Kasumi-1 (cell line): Measurements from ENCODE around the gene MLPH.

Experiments
- DNase-seq, 2 experiments: peaks; one replicate each; lab custom pipeline; 2025; lab: John Stamatoyannopoulos, UW

MLPH gene

DNA sequence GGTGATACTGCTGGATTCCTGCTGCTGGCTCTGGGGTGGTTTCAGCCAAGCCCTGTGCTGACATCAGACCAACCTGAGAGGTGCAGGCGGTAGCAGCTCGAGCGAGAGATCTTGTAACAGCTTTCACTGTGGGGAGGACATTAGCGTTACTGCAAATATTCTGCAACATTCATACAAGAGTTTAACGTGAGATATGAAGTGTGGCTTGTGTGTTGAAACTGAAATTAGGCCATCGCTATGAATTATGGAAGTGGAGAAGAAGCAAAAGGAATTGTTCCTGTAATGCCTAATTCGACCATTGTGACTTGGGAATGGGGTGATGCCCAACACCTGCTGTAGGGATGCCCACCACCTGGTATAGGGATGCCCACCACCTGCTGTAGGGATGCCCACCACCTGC is 6.5 kb upstream of the MLPH start:
- DNase-seq, result no peak

DNA sequence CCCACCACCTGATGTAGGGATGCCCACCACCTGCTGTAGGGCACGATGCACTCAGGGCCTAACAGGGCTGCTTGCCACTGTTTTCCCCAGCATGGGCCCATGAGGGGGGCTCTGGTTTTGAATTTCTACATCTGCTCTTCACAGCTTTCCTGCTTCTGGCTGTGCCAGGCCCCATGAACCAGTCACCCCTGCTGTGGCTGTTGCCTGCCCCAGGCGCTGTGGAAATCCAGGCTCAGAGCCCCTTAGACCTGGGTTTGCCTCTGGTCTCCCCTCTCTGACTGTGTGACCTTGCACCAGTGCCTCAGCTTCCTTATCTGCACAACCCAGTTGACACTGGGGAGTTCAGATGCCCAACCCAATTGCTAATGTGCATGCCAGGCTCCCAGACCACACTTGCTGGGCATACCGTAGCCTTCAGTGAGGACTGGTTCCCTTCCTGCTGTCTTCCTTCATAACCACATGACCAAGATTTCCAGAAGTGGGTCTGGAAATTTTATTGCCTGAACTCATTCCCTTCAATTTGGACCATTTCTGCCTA is 6.0 kb upstream of the MLPH start:
- no peak for DNase-seq

DNA sequence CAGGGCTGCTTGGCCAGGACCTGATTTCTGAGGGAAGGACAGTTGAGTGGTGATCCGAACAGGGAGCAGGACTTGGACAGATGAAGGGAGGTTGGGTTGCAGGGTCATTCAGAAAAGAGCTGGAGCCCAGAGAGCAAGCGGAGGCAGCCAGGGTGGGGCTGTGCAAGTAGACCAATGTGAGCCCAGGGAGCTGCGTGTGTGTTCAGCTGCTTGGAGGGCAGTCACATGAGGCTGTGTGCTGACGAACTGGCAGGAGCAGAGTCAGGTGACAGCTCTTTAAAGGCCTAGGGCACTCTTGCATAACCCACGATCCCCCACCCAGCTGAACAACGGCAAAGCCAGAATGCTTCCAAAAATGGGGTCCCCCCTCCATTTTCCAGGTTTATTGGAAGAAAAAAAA is 4.6 kb upstream of the MLPH start:
- no peak for DNase-seq

DNA sequence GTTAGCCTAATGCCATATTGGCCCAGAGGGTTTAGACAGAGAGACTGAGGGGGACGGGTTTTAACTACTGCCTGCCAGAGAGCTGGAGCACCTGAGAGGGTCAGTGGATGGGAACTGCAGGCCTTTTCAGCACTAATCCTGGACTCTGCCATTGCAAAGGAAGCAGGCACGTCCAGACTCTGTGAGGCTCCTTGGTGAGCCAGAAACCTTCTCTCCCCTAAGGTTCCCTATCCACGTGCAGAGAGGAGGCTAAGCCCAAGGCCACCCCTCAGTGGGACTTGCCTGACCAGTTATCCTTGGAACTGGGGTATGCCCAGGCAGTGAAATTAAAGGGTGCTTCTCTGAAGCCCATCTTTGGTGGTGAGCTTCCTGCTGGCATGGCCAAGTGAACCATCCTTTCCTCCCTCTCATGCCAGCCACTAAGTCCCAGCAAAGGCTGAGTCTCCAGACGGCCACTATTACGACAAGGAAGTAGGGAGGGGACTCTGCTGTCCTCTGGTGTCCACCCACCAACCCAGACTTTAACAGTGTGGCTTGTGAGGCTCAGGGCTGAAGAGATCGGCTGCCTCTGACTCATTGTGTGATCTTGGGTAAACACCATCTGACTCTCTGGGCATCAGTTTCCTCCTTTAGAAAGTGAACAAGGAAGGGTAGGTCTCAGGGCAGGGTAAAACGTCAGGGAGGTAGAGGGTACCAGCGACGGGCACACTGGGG is 3.9 kb upstream of the MLPH start:
- DNase-seq, result no peak

DNA sequence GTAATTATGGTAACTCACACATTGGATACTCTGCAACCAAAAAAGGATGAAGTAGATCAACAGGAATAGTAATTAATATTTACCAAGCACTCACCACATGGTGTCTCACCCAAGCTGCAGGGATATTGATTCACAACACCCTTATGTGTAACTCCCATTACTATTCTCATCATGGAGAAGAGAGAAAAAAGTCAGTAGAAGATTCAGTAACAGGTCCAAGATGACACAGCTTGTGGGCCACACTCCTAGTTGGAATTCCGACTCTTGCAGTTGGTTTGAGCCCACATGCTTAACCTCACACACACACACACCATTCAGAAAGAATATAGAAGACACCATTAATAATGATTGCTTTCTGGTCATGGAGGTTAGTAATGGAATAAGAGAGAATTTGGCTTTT is 1.7 kb upstream of the MLPH start:
- DNase-seq, result no peak

DNA sequence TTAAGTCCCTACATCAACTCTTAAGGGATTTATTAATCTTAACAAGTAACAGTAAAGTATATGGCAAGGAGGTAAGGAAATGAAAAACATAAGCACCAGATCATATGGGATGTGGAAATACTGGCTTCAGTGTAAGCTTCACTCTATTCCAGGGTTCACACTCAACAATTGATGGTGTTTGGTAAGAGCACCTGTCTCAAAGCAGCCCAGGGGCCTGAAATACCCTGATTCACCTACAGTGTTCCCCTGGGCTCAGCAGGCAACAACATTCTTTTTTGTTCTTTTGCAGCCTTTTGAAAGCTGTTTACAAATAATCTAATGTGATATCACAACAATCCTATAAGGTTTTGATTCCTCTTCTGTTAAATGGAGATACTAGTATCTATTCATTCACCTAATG is 1.2 kb upstream of the MLPH start:
- no peak for DNase-seq

DNA sequence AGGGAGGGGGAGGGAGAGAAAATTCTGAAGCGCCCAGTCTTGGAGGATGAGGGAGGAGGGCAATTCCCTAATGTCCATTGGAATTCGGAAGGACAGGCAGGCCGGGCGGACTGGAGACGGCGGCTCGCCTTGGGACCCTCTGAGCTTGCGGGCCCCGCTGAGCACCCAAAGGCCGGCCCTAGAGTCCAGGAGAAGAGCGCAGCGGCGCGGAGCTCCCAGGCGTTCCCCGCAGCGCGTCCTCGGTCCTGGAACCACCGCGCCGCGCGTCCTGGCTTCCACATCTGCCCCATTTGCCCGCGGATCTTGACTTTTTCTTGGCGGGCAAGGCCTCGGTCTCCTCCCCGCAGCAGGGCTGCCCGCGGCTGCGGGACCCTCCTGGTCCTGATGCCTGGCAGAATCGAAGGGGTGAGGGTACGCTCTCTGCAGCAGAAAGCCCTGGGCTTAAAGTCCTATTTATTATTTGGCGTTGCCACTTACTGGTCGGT is 675 bp upstream of the MLPH start:
- DNase-seq, result no peak

DNA sequence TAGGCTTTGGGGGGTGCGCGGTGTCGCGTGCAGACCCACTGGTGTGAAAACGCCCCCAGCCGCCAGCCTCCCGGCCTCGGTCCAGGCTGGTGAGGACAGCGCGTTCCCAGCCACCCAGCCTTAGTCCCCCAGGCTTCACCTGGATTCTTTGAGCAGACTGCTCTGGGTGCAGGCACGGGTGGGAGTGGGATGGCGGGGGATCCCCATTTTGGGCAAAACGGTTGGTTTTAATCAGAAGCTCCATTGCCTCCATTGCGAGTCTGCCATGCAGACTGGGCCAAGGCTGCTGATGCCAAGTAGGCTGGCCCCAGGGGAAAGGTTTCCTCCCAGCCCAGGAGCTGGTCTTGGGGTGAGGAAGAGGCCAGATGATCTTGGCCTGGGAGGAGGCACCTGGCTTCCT is 445 bp downstream of the MLPH start:
- no peak for DNase-seq

DNA sequence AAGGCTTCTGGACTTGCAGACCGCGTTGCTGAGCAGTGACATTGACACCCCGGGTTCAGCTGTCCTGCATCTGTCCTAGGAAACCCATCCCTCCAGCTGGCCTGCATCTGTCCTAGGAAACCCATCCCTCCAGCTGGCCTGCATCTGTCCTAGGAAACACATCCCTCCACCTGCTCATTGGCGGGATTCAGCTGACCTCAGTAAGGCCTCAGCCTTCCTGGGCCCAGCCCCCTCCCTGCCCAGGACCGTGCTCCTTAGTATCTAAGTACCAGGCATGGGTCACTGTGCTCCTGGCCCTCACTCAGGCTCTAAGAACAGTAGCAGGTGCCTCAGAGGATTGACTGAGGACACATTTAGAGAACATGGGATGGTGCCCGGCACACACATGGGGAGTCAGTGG is 1.2 kb downstream of the MLPH start:
- DNase-seq, result no peak

DNA sequence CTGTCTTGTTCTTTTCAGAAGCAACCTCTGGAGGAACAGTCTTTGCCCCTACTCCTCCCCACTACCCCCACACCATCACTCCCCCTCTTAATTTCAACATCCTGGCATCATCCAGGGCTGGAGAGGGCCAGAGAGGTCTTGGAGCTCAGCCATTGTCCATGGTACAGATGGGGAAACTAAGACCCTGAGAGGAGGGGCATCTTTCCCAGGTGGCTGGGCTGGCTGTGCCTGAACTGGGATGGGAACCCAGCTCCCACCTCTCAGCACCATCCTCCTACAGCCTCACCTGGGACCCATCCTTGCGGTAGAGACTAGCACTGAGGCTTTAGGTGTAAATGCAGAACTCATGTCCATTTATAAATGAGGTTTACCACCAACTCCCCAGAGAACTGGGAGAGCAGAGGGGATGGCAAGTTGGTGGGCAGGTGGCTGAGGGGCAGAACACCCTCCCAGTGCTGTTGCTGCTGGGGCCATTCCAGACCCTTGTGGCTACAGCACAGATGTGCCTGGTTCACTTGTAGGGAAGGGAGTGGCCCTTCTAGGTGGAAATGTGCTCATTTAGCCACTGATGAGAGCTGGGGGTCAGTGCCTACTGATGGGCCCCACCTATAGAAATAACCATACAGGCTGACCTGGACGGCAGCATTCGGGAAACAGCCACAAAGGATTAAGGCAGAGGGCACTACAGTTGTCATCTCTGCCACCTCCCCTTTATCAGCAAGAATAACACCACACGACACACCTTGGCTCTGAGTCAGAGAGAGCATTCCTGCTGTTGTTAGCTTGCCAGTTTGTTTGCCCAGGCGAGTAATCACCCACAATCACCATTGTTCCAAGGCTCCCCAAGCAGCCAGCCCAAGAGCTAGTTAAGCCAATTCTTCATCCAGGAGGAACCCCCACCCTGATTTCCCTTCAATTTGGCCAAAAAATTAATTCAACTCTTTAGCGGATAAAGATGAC is 2.1 kb downstream of the MLPH start:
- no peak for DNase-seq

DNA sequence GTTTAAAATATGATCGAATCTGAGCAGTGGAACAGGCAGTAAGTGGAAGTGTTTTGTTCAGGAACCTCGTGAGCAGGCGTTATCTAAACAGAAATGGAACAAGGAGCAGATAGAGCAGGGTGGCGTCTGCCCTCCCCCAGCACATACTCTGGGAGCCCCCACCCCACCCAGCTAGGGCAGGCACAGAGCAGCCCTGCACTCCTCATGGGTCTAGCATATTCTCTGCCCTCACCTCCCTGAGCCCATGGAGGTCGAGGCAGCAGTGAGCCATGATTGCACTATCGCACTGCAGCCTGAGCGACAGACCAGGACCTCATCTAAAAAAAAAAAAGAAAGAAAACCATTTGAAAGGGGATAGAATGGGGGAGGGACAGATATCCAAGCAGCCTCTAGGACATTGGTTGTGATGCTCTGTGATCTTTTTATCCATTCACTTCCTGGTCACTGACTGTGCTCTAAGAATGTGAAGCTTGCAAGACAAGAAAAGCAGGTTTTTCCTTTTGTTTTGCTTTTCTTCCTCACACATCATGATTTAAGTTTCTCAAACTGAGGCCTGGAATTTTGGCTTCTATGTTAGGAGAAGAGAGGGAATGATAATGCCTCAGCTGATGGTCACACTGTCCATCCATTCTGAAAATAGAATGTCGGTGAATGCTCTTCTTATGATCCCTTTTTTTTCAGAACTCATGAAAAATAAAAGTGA is 3.1 kb downstream of the MLPH start:
- DNase-seq, result no peak

DNA sequence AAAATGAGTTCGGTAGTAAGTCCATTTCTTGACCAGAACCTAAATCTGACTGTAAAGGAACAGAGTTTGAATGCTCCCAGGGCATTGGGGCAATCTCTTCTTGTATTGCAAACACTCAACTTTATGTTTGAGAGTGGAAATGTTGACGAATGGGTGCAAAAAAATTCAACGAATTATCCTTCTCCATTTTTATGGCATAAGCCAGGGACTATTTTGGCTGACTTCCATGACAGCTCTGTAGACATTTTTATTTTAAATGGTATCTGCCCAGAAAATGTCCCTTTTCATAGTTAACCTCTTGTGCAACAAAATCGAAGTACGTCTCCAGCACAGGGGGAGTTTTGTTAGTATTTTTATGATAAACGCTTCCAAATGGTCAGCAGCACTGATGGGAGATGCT is 3.7 kb downstream of the MLPH start:
- no peak for DNase-seq

DNA sequence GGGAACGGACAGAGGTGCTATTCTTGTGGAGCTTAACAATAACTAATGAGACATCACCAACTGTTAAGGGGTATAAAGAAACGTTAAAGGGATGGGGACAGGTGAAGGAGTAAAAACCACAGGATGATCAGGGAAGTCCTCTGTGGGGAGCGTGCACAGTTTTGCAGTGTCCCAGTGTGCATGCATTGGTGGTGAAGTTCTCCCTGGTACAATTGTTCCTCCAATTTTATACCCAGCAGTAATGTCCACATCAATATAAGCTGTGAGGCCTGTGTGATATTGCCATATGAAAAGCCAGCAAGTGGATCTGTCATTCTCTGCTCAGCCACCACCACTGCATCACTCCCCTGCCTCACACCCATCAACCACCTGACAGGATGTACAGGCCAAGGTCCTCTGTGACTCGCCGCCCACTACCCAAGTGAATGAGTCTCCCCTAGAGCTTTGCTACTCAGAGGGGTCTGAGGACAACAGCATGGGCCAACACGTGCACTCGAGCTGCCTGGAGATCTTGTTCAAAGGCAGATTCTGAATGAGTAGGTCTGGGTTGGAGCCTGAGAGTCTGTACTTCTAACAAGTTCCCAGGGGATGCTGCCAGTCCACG is 4.6 kb downstream of the MLPH start:
- no peak for DNase-seq

DNA sequence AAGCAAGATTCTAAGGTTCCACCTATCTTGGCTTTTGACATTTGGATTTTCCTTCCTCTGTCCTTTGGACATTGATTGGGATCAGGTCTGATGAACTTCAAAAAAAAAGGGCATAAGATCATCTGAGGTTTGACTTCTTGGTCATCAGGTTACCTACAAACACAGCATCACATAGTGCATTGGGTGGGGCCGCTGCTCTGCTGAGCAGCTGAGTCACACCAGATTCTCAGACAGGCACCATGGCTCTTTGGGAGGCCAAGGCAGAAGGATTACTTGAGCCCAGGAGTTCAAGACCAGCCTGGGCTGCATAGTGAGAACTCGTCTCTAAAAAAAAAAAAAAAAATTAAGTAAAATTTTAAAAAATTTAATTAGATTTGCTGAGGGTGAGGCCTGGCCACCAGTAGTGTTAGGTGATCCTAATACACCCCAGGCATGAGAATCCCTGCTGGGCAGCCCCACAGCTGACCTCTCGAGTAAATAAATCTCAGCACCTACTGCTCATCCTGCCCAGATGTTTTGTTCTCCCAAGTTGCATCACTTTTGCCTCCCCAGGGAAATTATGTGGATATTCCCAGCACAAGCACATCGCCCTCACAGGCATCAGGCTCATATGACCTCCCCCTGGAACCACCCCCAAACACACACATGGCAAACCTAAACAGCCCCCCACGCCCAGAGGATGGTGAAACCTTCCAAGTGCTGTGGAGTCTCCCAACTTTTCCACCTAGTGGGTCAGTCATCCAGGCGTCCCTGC is 5.3 kb downstream of the MLPH start:
- no peak for DNase-seq

DNA sequence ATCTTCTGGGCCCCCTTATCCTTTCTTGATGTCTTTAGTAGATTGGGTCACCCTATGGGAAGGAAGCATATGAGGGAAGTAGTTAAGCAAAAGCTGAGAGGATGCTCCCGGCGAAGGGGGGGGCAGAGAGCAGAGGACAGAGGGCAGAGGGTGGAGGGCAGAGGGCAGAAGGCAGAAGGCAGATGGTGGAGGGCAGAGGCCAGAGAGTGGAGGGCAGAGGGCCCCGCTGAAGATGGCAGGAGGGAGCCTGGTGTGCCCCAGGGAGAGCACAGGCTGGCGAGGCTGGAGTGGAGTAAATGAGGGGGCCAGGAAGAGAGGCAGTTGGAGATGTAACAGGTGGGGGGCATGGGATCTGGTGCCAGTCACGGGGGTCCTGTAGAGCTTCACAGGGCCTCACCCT is 7.0 kb downstream of the MLPH start:
- DNase-seq, result no peak

DNA sequence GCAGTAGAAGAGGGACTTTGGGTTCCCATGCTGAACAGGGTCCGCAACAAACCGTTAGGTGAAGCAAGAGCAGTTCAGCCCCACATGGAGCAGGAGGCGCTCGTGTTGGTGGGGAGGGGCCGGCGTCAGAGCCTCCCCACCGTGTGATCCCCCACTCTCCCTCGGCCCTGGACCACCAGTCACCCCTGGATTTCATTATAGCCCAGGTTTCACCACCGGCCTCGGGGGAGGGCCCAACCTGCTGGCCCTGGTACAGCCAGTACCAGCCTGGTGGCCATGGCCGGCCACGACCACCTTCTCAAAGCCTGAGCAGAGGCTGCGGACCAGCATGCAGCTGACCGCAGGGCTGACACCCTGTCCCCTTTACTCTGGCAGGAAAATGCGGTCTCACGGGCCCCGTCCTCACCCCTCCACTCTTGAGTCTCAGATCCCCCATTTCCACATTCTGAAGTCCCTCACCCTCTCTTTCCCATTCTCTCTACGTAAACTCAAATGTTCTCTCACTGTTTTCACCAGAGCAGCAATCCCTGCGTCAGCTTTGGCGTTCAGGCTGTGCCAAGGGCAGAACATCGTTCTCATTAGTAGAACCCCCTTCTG is 8.6 kb downstream of the MLPH start:
- DNase-seq, result no peak

DNA sequence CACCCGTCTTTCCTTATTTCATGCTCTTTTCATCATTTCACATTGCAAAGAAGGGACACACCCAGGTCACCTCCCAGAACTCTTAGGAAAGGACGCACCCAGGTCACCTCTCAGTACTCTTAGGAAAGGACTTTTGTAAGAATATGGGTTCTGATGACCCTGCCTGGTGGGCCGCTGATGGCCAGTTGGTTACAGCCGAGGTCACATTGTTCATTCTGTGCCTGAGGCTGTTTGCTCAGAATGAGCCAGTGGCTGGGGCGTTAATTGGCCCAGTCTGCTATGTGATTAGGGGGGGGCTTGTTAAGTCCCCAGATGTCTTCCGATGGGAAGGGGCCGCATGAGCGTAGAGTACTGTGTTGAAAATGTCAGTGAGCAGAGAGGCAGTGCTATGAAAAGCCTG is 9.4 kb downstream of the MLPH start:
- no peak for DNase-seq

DNA sequence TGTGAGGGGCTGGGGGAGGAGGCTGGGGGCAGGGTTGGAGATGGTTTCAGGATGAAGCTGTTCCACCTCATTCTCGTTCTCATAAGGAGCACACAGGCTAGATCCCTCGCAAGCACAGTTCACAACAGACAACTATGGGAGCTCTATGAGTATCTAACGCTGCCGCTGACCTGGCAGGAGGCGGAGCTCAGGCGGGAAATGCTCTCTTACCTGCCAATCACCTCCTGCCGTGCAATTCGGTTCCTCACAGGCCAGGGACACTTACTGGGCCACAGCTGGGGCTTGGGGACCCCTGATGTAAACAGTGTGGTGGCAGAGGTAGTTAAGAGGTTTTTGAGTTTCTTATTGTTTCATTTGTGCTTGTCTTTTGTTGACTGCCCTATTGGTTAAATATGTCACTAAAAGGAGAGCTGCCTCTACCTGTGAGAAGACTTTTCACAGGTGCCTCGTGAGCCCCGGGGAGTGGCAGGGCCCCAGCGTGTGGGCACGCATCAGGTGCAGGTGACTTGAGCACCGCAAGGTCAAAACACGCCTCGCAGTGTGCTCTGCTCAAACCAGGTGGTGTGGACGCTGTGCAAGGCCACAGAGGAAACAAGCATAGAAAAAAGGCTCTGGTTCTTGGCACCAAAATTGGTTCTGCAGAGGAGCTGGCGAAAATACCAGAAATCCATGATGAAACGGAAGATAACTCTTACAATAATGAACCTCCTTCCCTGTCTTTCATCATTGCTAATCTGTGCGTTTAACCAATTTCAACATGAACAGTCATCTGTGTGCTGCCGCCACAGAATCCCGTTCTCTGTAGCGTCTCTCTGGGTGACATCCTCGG is 10.2 kb downstream of the MLPH start:
- DNase-seq, result no peak

DNA sequence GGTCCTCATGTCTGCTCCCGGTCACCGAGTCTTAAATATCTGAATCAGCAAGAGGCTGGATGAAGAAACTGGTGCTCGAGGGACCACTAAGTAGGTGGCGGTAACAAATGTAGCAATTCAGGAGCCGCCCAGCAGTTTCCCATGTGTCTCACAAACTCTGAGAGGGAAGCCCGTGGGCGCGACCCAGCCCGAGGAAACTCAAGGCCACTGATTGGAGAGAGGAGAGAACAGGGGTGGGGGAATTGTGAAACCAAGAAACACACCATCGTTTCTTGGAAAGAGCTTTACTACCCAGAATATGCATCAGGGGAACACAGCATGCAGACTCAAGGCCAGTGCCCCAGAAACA is 10.8 kb downstream of the MLPH start:
- no peak for DNase-seq

DNA sequence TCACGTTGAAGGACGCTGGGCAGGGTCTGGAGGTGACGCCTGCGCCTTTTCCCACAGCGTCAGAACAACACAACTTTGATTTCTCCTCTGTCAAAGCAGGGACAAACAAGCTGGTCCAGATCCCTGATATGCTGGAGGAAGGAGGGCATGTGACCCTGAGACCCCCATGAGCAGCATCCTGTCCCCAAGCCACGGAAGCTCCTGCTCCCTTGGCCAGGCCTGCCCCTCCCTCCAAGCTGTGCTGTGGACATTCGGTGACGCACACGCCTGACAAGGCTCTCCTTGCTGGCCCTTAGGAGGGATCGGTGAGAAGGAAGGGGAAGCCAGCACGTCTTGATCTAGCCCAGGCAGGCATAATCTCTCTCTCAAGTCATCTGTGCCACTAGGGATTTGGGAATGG is 11.3 kb downstream of the MLPH start:
- no peak for DNase-seq
